BJ (cell line): ENCODE measurements around the gene ADRA1B. TPM values are rescaled to one million over a fixed set of nuclear protein-coding genes. Genes with fewer than 3 reads are reported as not detected.

ENCODE experiments used
- CTCF ChIA-PET: fragments of 350-600 bp; formaldehyde crosslinking; extraction: SDS; loops from one replicate; lab custom pipeline; 2021; ENCODE audit warnings: antibody characterized with exemption, inconsistent platforms; lab: Yijun Ruan, JAX
- POLR2A ChIA-PET: fragments of 300-600 bp; sonication (Branson Sonifier 250); formaldehyde crosslinking; extraction: SDS; loops from one replicate; lab custom pipeline; 2021; ENCODE audit warnings: antibody characterized with exemption; lab: Charles Lee
- DNase-seq: peaks from one replicate; pipeline ENCODE4 v3.0.0-alpha.2; 2011; ENCODE audit warnings: low read depth
- H3K27me3 ChIP-seq: 2 replicates; pipeline ENCODE4 v1.6.0; 2011; ENCODE audit warnings: low read length; ENCODE audit not compliant: control insufficient read depth, insufficient read depth
- H3K36me3 ChIP-seq: 2 replicates; pipeline ENCODE4 v1.5.1; 2011; ENCODE audit warnings: low read length; ENCODE audit not compliant: control insufficient read depth, insufficient read depth
- H3K4me3 ChIP-seq: 2 replicates; pipeline ENCODE4 v1.5.1; 2011; ENCODE audit warnings: low read depth, mild to moderate bottlenecking, control low read depth, low read length
- polyA plus RNA-seq: library from polyadenylated mRNA; depleted of rRNA; stranded (reverse); fragments of >200 nt; gene quantifications from 2 replicates; pipeline ENCODE4 v1.2.3, GENCODE V29; 2011
- TF ChIP-seq, protein P1 (sequence below): IDR thresholded peaks from 2 replicates; pipeline ENCODE4 v1.5.1; 2011; ENCODE audit warnings: low read depth, mild to moderate bottlenecking, control low read depth, inconsistent platforms, low read length, moderate library complexity; ENCODE audit not compliant: insufficient read depth

ADRA1B gene
- polyA plus RNA-seq, 1 experiment = 2.1 TPM

DNA sequence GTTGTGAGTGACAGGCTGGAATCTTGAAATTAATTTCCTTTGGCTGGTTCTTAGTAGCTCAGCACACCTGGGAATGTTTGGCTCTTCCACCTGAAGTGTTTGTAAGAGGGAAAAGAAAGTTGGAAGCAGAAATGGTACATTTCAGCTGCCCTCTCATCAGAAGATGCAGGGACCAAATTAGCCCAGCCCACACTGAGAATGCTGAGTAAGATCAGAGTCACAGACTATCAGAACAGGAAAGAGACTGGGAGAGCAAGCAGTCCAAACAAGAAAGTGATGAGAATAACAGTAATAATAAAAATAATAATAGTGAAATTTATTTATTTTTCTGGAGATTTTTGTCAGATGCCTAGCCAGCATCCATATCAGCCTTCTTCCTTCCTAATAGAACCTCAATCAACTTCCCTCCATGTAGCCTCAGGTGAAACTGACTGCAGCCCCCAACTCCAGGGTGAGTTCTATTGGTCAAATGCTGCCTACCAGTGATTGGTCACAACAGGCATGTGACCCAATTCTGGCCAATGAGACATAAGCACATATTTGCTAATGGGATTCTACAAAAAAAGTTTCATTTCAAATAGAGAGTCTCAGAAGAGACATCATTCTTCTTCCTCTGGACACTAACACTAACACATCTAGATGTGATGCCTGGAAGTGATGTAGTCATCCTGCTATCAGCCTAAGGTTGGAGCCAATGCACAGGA lies 31.2 kb upstream of the ADRA1B start:
- Histone ChIP-seq H3K36me3 (no peaks in the 10 kb centered on the region), H3K27me3 (no peaks in the 10 kb centered on the region), H3K4me3 (no peak overlapping the region)
- no peak for DNase-seq
- ChIA-PET POLR2A (no interaction called here), CTCF (no interaction called here)
- TF ChIP-seq, protein P1, sequence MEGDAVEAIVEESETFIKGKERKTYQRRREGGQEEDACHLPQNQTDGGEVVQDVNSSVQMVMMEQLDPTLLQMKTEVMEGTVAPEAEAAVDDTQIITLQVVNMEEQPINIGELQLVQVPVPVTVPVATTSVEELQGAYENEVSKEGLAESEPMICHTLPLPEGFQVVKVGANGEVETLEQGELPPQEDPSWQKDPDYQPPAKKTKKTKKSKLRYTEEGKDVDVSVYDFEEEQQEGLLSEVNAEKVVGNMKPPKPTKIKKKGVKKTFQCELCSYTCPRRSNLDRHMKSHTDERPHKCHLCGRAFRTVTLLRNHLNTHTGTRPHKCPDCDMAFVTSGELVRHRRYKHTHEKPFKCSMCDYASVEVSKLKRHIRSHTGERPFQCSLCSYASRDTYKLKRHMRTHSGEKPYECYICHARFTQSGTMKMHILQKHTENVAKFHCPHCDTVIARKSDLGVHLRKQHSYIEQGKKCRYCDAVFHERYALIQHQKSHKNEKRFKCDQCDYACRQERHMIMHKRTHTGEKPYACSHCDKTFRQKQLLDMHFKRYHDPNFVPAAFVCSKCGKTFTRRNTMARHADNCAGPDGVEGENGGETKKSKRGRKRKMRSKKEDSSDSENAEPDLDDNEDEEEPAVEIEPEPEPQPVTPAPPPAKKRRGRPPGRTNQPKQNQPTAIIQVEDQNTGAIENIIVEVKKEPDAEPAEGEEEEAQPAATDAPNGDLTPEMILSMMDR = no peak

DNA sequence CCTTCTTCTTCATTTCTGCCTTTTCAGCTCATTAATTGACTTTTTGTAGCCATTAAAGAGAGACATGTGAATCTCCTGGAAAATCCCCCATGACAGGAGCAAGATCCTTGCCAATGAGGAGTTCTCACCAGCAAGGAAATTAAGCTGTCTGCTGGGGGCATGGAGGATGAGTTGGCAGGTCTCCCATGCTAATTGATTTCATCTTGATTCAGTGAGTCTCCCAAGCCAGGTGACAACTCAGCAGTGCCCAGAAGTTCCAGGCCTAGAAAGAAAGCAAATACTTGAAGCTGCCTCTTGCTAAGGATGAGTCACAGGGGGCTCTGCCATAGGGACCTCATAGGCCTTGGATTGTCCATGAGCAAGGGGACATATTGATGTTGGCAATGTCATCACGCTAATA lies 30.0 kb upstream of the ADRA1B start:
- ChIA-PET POLR2A (no interaction called here), CTCF (interaction anchor here (0.7 to 1.1 kb wide), 2 partner anchors 14 to 442 kb away, joined by 3 read pairs; no protein-coding TSS in a partner anchor)
- no peaks in the 10 kb centered on the region for H3K27me3 ChIP-seq
- DNase-seq = no peak
- H3K36me3 ChIP-seq = no peaks in the 10 kb centered on the region
- TF ChIP-seq, protein P1 = no peak
- no peak overlapping the region for H3K4me3 ChIP-seq

DNA sequence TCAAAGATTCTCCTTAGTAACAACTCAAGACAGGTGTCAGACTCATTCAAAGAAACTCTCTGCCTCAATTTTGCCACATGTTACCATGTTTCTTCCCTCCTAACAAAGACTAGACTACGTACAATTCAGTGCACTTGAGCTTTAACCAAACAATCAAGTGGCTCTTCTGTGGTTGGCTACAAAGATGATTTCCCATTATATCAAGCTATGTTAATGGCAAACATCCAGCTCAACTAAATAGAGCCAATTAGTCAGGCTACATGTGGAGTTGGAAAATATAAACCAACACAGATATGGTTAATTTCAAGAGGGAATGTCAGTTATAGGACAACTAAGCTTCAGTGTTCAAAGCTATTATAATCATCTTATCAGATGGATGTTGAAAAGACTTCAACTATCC lies 29.2 kb upstream of the ADRA1B start:
- DNase-seq = no peak
- TF ChIP-seq, protein P1 = no peak
- POLR2A ChIA-PET = no interaction called here
- Histone ChIP-seq H3K36me3 (no peaks in the 10 kb centered on the region), H3K27me3 (no peaks in the 10 kb centered on the region), H3K4me3 (no peak overlapping the region)
- CTCF ChIA-PET = interaction anchor here (1.1 kb wide), 2 partner anchors 10 to 15 kb away, joined by 3 read pairs; no protein-coding TSS in a partner anchor

DNA sequence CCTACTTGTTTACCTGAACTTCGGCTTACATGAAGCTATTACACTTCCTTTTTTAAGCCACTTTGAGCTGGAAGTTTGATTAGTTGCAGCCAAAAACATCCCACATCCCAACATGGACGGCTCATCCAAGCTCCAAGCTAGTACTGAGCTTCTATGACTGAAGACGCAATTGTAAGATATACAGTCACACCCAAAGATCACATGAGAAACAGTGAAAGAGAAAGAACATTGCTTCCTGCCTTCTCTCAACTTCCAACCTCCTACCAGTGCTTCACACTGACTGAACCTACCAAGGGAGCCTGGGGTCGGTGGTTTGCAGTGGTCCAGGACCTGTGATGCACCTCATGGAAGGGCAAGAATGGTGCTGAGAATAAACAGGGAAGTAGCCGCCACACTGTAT lies 27.4 kb upstream of the ADRA1B start:
- CTCF ChIA-PET = no interaction called here
- TF ChIP-seq, protein P1 = no peak

DNA sequence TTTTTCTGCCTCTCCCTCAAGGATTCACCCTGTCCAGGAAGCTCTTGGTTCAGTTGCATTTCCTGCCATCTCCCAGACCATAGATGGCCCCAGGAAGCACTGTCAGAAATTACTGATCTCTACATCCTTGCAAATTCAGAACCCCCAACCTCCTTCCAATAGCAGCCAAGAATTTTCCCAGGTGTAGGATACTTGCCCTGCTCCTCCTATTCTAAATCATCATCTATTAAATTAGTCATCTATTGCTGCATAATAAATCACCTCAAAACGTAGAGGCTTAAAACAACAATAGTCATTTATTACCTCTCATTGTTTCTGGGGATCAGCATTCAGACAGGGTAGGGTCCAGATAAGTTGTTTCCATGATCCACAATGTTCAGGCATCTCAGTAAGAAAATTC lies 26.1 kb upstream of the ADRA1B start:
- POLR2A ChIA-PET = no interaction called here
- TF ChIP-seq, protein P1 = no peak
- CTCF ChIA-PET = no interaction called here
- Histone ChIP-seq H3K27me3 (no peaks in the 10 kb centered on the region), H3K36me3 (no peaks in the 10 kb centered on the region), H3K4me3 (no peak overlapping the region)
- DNase-seq = no peak

More for the DNA sequence above, 27.4 kb upstream of the ADRA1B start:
- Histone ChIP-seq H3K36me3 (no peaks in the 10 kb centered on the region), H3K4me3 (no peak overlapping the region), H3K27me3 (no peaks in the 10 kb centered on the region)
- no peak for DNase-seq
- POLR2A ChIA-PET = no interaction called here
